OCI-LY3 (cell line): ENCODE data around the gene PAWR.

ENCODE experiments used
- EZH2phosphoT487 ChIP-seq: fragments of 200-600 bp; shearing (Covaris generic); IDR thresholded peaks from 2 replicates; pipeline ENCODE4 v1.6.1; 2018; ENCODE audit warnings: antibody characterized with exemption, mixed run types, low read depth
- TF ChIP-seq, protein P1 (sequence below): fragments of 200-600, 300-600 bp; sonication (generic); IDR thresholded peaks from 2 replicates; pipeline ENCODE4 v1.5.1; 2014; ENCODE audit warnings: antibody characterized with exemption, low read length, low read depth

DNA sequence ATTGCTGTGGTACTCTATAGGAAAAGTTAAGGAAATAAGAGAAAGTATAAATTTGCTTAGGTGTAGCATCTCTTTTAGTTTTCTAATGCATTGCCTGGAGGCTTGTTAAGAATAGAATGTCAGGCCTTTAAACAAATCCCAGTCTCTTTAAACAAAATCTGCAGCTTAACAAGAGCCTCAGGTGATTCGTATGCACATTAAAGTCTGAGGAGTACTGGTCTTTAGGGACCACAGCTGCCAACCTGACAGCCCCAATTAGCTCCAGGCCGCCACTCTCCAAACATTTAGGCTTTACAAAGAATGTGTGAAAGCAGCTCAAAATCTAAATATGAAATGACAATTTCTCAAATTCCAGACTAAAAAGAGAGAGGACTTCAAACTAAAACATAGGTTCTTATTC lies 35.7 kb downstream of the PAWR start:
- TF ChIP-seq, protein P1, sequence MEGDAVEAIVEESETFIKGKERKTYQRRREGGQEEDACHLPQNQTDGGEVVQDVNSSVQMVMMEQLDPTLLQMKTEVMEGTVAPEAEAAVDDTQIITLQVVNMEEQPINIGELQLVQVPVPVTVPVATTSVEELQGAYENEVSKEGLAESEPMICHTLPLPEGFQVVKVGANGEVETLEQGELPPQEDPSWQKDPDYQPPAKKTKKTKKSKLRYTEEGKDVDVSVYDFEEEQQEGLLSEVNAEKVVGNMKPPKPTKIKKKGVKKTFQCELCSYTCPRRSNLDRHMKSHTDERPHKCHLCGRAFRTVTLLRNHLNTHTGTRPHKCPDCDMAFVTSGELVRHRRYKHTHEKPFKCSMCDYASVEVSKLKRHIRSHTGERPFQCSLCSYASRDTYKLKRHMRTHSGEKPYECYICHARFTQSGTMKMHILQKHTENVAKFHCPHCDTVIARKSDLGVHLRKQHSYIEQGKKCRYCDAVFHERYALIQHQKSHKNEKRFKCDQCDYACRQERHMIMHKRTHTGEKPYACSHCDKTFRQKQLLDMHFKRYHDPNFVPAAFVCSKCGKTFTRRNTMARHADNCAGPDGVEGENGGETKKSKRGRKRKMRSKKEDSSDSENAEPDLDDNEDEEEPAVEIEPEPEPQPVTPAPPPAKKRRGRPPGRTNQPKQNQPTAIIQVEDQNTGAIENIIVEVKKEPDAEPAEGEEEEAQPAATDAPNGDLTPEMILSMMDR = no peak
- TF ChIP-seq EZH2phosphoT487 = no peak
